Retinal pigment epithelial cell (primary cell): ENCODE measurements around the gene RNF166.

Source experiments
- DNase-seq: peaks from one replicate; pipeline ENCODE4 v3.0.0-alpha.2; 2010; ENCODE audit warnings: low read depth
- H3K4me3 ChIP-seq: 2 replicates; pipeline ENCODE4 v1.5.1; 2011; ENCODE audit warnings: mild to moderate bottlenecking, low read length, control low read depth, moderate library complexity
- TF ChIP-seq, protein P1 (sequence below): conservative IDR thresholded peaks from 2 replicates; pipeline ENCODE4 v1.5.1; 2011; ENCODE audit warnings: low read depth, low read length, control low read depth, inconsistent platforms

Gene RNF166

GRCh38 chr16:88657371-88657770, 48.8 kb downstream of the RNF166 start:
- H3K4me3 ChIP-seq = no peak overlapping the region
- TF ChIP-seq, protein P1, sequence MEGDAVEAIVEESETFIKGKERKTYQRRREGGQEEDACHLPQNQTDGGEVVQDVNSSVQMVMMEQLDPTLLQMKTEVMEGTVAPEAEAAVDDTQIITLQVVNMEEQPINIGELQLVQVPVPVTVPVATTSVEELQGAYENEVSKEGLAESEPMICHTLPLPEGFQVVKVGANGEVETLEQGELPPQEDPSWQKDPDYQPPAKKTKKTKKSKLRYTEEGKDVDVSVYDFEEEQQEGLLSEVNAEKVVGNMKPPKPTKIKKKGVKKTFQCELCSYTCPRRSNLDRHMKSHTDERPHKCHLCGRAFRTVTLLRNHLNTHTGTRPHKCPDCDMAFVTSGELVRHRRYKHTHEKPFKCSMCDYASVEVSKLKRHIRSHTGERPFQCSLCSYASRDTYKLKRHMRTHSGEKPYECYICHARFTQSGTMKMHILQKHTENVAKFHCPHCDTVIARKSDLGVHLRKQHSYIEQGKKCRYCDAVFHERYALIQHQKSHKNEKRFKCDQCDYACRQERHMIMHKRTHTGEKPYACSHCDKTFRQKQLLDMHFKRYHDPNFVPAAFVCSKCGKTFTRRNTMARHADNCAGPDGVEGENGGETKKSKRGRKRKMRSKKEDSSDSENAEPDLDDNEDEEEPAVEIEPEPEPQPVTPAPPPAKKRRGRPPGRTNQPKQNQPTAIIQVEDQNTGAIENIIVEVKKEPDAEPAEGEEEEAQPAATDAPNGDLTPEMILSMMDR = no peak
- DNase-seq = no peak

DNA sequence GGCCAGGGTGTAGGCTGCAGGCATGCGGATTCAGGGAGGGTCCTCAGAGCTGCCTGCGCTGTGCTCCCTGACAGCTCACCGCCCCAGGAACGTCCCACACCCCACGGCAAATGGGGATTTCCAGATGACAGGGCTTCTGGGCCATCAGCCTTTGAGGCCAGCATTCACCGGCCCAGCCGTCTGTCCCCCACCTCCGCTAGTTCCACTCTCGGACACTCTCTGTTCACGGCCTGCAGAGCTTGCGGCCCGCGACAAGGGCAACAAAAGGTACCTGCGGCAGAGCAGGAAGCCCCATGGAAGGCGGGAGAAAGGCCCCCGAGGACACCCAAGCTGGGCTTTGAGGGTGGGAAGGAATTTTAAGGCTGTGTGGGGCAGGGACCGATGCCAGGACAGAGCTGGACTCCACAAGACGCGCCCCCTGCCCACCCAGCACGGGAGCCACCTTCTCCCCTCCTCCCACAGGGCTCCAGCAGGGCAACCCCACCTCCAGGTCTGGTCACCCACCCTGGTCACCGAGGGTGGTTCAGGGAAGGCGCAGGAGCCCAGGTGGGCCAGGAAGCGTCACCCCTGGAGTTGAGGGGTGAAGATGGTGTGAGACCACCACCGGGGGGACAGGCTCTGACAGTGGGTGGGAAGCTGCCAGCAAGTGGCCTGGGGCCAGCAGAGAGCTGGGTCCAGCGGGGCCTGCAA, 49.8 kb downstream of the RNF166 start:
- no peak overlapping the region for H3K4me3 ChIP-seq
- TF ChIP-seq, protein P1 = no peak
- DNase-seq = no peak

DNA sequence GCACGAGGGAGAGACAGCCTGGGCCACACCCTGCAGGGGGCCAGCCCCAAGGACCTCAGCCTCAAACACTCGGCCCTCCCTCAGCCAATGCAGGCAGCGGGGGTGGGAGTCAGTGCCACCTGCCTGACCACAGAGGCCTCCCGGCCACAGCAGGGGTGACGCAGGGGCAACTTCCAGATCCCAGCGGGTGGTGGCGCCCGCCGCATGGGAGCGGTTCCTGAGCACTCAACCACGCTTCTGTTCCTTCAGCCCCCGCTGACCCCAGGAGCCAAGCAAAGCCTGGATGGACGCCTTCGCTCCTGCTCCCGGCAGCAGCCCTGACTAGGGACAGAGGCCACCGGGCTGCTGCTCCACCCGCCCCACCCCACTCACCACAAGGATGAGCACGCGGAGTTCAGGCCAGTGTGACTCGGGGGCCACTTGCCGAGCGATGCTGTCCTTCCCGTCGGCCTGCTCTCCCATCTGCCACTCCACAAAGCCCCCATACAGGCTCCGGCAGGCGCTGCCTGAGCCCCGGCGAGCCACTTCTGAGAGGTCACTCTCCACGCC, 50.4 kb downstream of the RNF166 start:
- H3K4me3 ChIP-seq = no peak overlapping the region
- TF ChIP-seq, protein P1 = no peak

DNA sequence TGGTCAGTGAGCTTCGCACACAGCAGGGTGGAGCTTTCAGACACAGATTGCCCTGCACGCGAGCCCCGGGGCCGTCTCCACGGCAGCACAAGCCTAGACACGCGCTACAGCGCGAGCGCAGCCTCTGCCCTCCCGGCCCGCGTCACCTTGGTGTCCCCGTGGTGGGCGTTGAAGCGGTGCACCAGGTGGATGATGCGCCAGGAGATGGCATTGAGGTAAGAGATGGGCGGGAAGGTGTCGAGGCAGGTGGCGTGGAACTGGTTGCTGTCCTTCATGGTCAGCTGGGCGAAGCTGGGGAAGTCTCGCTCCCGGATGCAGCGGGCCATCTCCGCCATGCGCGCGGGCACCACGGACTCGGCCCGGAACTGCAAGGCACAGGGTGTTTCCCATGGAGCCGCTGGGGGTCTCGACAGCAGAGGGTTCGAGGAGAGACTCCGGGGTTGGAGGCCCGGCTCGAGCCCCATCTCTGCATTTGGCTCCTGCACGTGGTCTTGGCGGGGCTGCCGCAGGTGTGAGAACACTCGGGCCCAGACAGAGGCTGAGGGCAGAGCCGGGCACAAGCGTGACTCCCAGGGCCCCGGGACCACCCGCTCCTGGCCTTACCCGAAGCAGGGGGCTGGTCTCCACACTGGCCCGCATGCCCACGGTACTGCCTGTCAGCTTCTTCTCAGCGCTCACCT, 51.0 kb downstream of the RNF166 start:
- TF ChIP-seq, protein P1 = no peak
- no peak for DNase-seq
- H3K4me3 ChIP-seq = no peak overlapping the region

More for the DNA sequence above, 50.4 kb downstream of the RNF166 start:
- no peak for DNase-seq

- TF ChIP-seq, protein P1 = no peak
- no peak overlapping the region for H3K4me3 ChIP-seq
- DNase-seq = no peak
These were observed 51.7 kb downstream of the RNF166 start for GRCh38 chr16:88654363-88655052.

DNA sequence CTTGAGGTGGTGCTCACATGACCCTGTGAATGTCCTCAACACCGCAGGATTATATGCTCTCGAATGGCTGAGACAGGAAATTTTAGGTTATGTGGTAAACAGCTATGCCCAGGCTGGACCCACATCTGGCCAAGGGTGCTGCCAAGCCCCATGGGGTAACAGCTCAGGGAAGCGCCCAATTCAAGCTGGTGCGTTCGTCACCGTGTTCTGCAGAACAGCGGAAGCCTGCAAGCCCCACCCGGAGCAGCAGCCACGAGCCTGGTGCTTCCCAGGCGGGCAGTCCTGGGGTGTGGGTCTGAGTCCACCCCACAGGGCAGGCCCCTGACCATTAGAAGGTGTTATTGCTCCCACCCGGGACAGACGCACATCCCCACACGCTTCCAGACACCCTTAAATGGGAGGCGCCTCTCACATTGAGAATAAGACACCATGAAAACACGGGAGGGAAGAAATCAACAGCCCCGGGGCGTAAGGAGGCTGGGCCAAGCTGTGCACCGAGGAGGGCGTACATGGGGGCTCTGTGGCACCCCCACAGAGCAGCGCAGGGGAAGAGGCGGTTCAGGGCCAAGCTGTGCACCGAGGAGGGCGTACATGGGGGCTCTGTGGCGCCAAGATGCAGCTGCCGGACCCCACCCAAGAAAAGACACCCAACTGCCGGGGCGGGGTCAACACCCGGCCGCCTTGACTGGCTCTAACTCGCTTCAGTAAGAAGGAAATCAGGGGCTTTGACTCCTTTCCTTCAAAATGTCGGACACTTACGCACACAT, 52.4 kb downstream of the RNF166 start:
- no peak for DNase-seq
- TF ChIP-seq, protein P1 = no peak
- H3K4me3 ChIP-seq = no peak overlapping the region
